IMR-90 (cell line): Measurements from ENCODE around the gene PRR18.

Experiments used
- BHLHE40 ChIP-seq: fragments of 150-350 bp; IDR thresholded peaks from 2 replicates; pipeline ENCODE4 v1.6.1; 2016; ENCODE audit warnings: mild to moderate bottlenecking, low read depth, low read length
- CEBPB ChIP-seq: IDR thresholded peaks from 2 replicates; pipeline ENCODE4 v1.6.1; 2012; ENCODE audit warnings: low read depth, low read length, improper control_type of control experiment
- CHD1 ChIP-seq: IDR thresholded peaks from 2 replicates; pipeline ENCODE4 v1.6.1; 2012; ENCODE audit warnings: low read depth, low read length, improper control_type of control experiment
- ELK1 ChIP-seq: fragments of 150-350 bp; IDR thresholded peaks from 2 replicates; pipeline ENCODE4 v1.6.1; 2016; ENCODE audit warnings: low read depth, mild to moderate bottlenecking, low read length, moderate library complexity, borderline replicate concordance
- FOS ChIP-seq: fragments of 150-350 bp; IDR thresholded peaks from 2 replicates; pipeline ENCODE4 v1.6.1; 2016; ENCODE audit warnings: low read depth, low read length
- MAFK ChIP-seq: IDR thresholded peaks from 2 replicates; pipeline ENCODE4 v1.6.1; 2012; ENCODE audit warnings: low read depth, low read length, improper control_type of control experiment
- MAZ ChIP-seq: IDR thresholded peaks from 2 replicates; pipeline ENCODE4 v1.6.1; 2012; ENCODE audit warnings: low read depth, mild to moderate bottlenecking, low read length, improper control_type of control experiment, moderate library complexity, borderline replicate concordance
- MXI1 ChIP-seq: IDR thresholded peaks from 2 replicates; pipeline ENCODE4 v1.6.1; 2012; ENCODE audit warnings: low read depth, mild to moderate bottlenecking, low read length, moderate library complexity, borderline replicate concordance
- POLR2A ChIP-seq: IDR thresholded peaks from 2 replicates; pipeline ENCODE4 v1.6.1; 2012; ENCODE audit warnings: mild to moderate bottlenecking, low read depth, low read length
- RAD21 ChIP-seq: IDR thresholded peaks from 2 replicates; pipeline ENCODE4 v1.6.1; 2012; ENCODE audit warnings: low read length, improper control_type of control experiment
- RFX5 ChIP-seq: IDR thresholded peaks from 2 replicates; pipeline ENCODE4 v1.8.0; 2012; ENCODE audit warnings: low read depth, mild to moderate bottlenecking, low read length, moderate library complexity
- SMC3 ChIP-seq: fragments of 150-350 bp; IDR thresholded peaks from 2 replicates; pipeline ENCODE4 v1.6.1; 2016; ENCODE audit warnings: low read depth, mild to moderate bottlenecking, antibody characterized with exemption, low read length, moderate library complexity
- USF2 ChIP-seq: fragments of 150-350 bp; IDR thresholded peaks from 2 replicates; pipeline ENCODE4 v1.6.1; 2017; ENCODE audit warnings: mild to moderate bottlenecking, antibody characterized with exemption, low read length, low read depth
- TF ChIP-seq, protein P1 (sequence below): conservative IDR thresholded peaks from 2 replicates; pipeline ENCODE4 v1.5.1; 2012; ENCODE audit warnings: mild to moderate bottlenecking, low read depth, low read length, improper control_type of control experiment

GRCh38 chr6:166268431-166268830 is 39.8 kb downstream of the PRR18 start:
- TF ChIP-seq, protein P1, sequence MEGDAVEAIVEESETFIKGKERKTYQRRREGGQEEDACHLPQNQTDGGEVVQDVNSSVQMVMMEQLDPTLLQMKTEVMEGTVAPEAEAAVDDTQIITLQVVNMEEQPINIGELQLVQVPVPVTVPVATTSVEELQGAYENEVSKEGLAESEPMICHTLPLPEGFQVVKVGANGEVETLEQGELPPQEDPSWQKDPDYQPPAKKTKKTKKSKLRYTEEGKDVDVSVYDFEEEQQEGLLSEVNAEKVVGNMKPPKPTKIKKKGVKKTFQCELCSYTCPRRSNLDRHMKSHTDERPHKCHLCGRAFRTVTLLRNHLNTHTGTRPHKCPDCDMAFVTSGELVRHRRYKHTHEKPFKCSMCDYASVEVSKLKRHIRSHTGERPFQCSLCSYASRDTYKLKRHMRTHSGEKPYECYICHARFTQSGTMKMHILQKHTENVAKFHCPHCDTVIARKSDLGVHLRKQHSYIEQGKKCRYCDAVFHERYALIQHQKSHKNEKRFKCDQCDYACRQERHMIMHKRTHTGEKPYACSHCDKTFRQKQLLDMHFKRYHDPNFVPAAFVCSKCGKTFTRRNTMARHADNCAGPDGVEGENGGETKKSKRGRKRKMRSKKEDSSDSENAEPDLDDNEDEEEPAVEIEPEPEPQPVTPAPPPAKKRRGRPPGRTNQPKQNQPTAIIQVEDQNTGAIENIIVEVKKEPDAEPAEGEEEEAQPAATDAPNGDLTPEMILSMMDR: no peak
- TF ChIP-seq MAFK (no peak), POLR2A (no peak), USF2 (no peak), RAD21 (no peak), CHD1 (no peak), CEBPB (no peak), RFX5 (no peak), SMC3 (no peak), MXI1 (no peak), BHLHE40 (no peak), MAZ (no peak), ELK1 (no peak), FOS (no peak)
